ENCODE results near the gene TRPM6.

Gene TRPM6

GRCh38 chr9:74920944-74921626 lies 33.4 kb upstream of the TRPM6 start:
- Histone ChIP-seq H3K4me3 (ENCODE audit: low read length) (no peak overlapping the region), H3K27ac (ENCODE audit: low read depth, low read length) (no peak overlapping the region), H3K27me3 (ENCODE audit: control insufficient read depth, low read length) (no peaks in the 10 kb centered on the region), H4K20me1 (ENCODE audit: control insufficient read depth, insufficient read depth, low read depth, low read length) (no peaks in the 10 kb centered on the region), H3K4me1 (ENCODE audit: control insufficient read depth, low read length) (no peaks in the 10 kb centered on the region), H3K4me2 (ENCODE audit: low read length) (no peak overlapping the region), H3K79me2 (ENCODE audit: control insufficient read depth, low read length) (no peaks in the 10 kb centered on the region), H3K36me3 (ENCODE audit: control insufficient read depth, low read length) (no peaks in the 10 kb centered on the region), H3F3A (ENCODE audit: control insufficient read depth, insufficient read depth) (no peaks in the 10 kb centered on the region), H3K9me2 (replicated peaks; ENCODE audit: control insufficient read depth, low read length) (no peaks in the 10 kb centered on the region), H3K9me3 (ENCODE audit: control insufficient read depth, insufficient read depth, low read length) (no peaks in the 10 kb centered on the region)
- TF ChIP-seq, protein P1, sequence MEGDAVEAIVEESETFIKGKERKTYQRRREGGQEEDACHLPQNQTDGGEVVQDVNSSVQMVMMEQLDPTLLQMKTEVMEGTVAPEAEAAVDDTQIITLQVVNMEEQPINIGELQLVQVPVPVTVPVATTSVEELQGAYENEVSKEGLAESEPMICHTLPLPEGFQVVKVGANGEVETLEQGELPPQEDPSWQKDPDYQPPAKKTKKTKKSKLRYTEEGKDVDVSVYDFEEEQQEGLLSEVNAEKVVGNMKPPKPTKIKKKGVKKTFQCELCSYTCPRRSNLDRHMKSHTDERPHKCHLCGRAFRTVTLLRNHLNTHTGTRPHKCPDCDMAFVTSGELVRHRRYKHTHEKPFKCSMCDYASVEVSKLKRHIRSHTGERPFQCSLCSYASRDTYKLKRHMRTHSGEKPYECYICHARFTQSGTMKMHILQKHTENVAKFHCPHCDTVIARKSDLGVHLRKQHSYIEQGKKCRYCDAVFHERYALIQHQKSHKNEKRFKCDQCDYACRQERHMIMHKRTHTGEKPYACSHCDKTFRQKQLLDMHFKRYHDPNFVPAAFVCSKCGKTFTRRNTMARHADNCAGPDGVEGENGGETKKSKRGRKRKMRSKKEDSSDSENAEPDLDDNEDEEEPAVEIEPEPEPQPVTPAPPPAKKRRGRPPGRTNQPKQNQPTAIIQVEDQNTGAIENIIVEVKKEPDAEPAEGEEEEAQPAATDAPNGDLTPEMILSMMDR (IDR thresholded peaks at IDR 0.05; ENCODE audit: low read depth, low read length, poor library complexity, severe bottlenecking), result no peak
- TF ChIP-seq EZH2phosphoT487 (IDR thresholded peaks at IDR 0.05; ENCODE audit: borderline replicate concordance, low read length), result no peak

- TF ChIP-seq, protein P1 (IDR thresholded peaks at IDR 0.05; ENCODE audit: low read depth, low read length, poor library complexity, severe bottlenecking), result no peak
- Histone ChIP-seq H3K4me3 (ENCODE audit: low read length) (no peak overlapping the region), H3K9me2 (replicated peaks; ENCODE audit: control insufficient read depth, low read length) (no peaks in the 10 kb centered on the region), H3K36me3 (ENCODE audit: control insufficient read depth, low read length) (no peaks in the 10 kb centered on the region), H3K4me2 (ENCODE audit: low read length) (no peak overlapping the region), H3K9me3 (ENCODE audit: control insufficient read depth, insufficient read depth, low read length) (no peaks in the 10 kb centered on the region), H3K27ac (ENCODE audit: low read depth, low read length) (no peak overlapping the region), H3K4me1 (ENCODE audit: control insufficient read depth, low read length) (no peaks in the 10 kb centered on the region), H4K20me1 (ENCODE audit: control insufficient read depth, insufficient read depth, low read depth, low read length) (no peaks in the 10 kb centered on the region), H3K27me3 (ENCODE audit: control insufficient read depth, low read length) (0 out of 2 replicates have a peak, but pooled peaks cover 3% of the 10 kb centered on the region), H3K79me2 (ENCODE audit: control insufficient read depth, low read length) (no peaks in the 10 kb centered on the region), H3F3A (ENCODE audit: control insufficient read depth, insufficient read depth) (no peaks in the 10 kb centered on the region)
Measured at GRCh38 chr9:74910036-74910435, 22.3 kb upstream of the TRPM6 start.

- H3K27ac ChIP-seq (ENCODE audit: low read depth, low read length), result no peak overlapping the region
Measured at GRCh38 chr9:74908665-74909064, 20.9 kb upstream of the TRPM6 start.

More at GRCh38 chr9:74908665-74909064, 20.9 kb upstream of the TRPM6 start:
- H3F3A ChIP-seq (ENCODE audit: control insufficient read depth, insufficient read depth), result no peaks in the 10 kb centered on the region
- H3K79me2 ChIP-seq (ENCODE audit: control insufficient read depth, low read length), result no peaks in the 10 kb centered on the region
- H3K9me2 ChIP-seq (replicated peaks; ENCODE audit: control insufficient read depth, low read length), result no peaks in the 10 kb centered on the region
- H3K36me3 ChIP-seq (ENCODE audit: control insufficient read depth, low read length), result no peaks in the 10 kb centered on the region
- no peaks in the 10 kb centered on the region for H3K4me1 ChIP-seq (ENCODE audit: control insufficient read depth, low read length)
- no peaks in the 10 kb centered on the region for H3K9me3 ChIP-seq (ENCODE audit: control insufficient read depth, insufficient read depth, low read length)
- TF ChIP-seq, protein P1 (IDR thresholded peaks at IDR 0.05; ENCODE audit: low read depth, low read length, poor library complexity, severe bottlenecking), result no peak
- TF ChIP-seq EZH2phosphoT487 (IDR thresholded peaks at IDR 0.05; ENCODE audit: borderline replicate concordance, low read length), result no peak
- no peak overlapping the region for H3K4me3 ChIP-seq (ENCODE audit: low read length)
- H3K27me3 ChIP-seq (ENCODE audit: control insufficient read depth, low read length), result 0 out of 2 replicates have a peak, but pooled peaks cover 3% of the 10 kb centered on the region
- H3K4me2 ChIP-seq (ENCODE audit: low read length), result no peak overlapping the region
- no peaks in the 10 kb centered on the region for H4K20me1 ChIP-seq (ENCODE audit: control insufficient read depth, insufficient read depth, low read depth, low read length)

Data from DOHH2 (cell line).